GM19372 (cell line): ENCODE results near the gene GPR137B.
"Not testable (repeated sequence)": the region's sequence is repeated elsewhere in the genome, so short reads cannot be mapped to it uniquely, and the experiment has no call there.

ENCODE experiments used
- ATAC-seq: cut with Tn5 transposase; IDR thresholded peaks from one replicate; pipeline ENCODE4 v1.9.1; 2021; ENCODE audit warnings: mild to moderate bottlenecking, low read depth, moderate library complexity; ENCODE audit not compliant: unreplicated experiment

The GPR137B gene

GRCh38 chr1:236158719-236159118, 16.4 kb downstream of the GPR137B start:
- ATAC-seq = no peak

DNA sequence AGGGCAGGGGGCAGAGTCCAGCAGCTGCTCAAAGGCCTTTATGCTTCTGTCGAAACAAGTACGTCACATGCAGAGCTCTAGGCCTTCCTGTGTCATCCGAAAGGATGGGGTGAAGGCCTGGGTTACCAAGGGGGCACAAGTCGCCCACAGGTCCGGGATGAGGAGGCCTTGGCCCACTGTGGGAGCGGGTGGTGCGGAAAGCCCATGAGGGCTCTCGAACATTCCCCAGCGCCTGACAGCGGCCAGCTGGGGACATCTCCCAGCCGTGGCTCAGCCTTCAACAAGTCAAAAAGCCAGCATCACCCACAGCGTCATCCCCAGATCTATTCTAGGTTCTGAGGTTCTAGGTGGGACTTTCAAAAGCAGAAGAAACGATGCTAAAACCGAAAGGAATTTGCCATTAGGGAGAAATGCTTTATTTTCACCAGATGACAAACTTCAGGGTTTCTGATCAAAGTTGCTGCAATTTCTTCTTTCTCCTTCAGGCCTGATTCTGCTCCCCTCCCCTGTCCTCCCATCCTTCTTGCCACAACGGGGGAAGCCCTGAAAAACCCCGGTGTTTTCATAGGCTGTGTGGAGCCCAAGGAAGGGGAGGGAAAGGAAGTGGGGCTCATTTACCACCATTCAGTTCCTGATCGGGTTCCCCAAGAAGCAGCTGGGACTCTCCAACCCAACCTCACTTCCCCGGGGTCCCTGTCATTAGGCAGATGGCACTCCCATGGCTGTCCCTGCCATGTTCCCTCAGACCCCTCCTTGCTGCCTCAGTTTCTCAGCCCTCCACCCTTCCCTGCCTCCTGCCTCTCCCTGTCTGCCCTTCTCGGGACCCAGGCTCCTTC, 17.6 kb downstream of the GPR137B start:
- peak; percentile 32 for ATAC-seq

- no peak for ATAC-seq
Observed at GRCh38 chr1:236160540-236161127, 18.3 kb downstream of the GPR137B start.

DNA sequence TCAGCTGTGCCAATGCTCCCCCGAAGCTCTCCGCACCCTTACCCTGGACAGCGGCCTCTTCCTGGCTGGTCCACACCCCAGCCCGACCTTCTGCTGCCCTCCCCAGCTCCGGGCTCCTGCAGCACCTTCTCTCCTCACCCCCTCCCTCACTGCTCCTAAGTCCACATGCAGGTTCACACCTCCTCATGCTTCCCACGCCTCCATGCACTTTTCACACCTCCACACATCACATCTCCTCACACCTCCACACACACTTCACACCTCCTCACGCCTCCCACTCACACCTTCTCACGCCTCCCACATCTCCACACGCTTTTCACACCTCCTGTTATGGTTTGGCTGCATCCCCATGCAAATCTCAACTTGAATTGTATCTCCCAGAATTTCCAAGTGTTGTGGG, 18.9 kb downstream of the GPR137B start:
- ATAC-seq = no peak

DNA sequence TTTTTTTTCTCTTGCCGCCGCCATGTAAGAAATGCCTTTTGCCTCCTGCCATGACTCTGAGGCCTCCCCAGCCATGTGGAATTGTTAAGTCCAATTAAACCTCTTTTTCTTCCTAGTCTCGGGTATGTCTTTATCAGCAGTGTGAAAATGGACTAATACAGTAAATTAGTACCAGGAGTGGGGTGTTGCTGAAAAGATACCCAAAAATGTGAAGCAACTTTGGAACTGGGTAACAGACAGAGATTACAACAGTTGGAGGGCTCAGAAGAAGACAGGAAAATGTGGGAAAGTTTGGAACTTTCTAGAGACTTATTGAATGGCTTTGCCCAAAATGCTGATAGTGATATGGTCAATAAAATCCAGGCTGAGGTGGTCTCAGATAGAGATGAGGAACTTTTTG, 19.4 kb downstream of the GPR137B start:
- ATAC-seq = not testable (repeated sequence)

- no peak for ATAC-seq
Observed at GRCh38 chr1:236163463-236164153, 21.3 kb downstream of the GPR137B start.

GRCh38 chr1:236164273-236164672, 21.9 kb downstream of the GPR137B start:
- ATAC-seq = no peak

DNA sequence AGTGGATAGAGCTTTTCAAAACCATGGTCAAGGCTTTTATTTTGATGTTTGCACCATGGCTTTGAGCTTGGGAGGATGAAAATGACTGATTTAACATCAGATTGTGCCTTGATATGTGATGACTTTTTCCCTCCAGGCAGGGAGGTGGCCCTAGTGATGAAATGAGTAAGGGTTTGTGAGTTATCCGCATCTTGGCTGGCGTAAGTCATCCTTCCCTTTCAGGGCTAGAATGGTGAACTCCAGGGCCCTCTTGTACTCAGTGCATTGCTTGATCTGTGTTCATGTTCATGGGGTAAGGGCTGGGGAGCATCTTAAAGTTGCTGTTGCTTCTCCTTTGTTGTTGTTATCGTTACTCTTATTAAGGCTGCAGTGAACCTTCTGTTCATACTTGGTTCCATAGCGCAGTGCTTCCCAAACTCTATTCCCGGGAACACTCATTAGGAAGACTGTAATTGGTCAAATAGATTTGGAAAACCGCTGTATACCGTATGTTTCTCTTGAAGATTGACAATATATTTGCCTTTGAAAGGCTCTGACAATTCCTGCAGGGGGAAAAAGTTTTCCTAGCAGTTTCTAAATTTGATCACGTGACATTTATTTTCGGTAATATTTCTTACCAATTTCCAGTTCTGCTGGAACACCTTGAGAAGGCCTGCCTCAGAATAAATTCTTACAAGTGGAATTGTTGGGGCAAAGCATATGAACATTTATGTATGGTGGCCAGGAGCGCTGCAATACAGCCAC, 23.1 kb downstream of the GPR137B start:
- ATAC-seq = no peak

GRCh38 chr1:236166041-236166440, 23.7 kb downstream of the GPR137B start:
- ATAC-seq = no peak

DNA sequence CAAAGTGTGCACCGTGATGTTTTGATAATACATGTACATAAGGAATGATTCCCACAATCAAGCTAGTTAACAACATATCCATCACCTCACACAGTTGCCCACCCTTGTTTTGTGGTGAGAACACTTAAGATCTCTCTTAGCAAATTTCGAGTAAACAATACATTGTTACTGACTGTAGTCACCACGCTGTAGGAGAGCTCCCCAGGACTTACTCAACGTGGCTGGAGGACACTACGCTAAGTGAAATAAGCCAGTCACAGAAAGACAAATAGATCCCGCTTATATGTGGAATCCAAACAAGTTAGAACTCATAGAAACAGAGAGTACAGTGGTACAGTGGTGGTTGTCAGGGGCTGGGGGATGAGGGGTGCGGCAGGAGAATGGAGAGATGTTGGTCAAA, 24.8 kb downstream of the GPR137B start:
- no peak for ATAC-seq

DNA sequence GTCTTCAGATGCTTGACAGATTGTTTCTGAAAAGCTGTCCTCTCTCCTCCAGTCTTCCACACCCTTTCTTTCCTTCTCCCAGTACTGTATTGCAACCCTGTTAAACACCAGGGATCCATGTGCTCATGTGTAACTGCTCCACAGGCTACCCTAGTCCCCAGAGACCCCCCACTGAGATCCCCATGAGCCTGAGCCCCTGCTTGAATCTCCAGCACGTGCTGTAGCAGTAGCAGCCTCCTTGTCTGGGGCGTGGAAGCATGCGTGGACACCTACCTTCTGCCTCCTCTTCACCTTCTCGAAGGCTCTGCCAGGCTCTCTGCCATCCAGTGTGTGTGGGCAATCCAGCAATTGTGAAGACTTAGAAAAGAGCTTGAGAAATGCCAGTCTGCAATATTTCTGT, 25.2 kb downstream of the GPR137B start:
- no peak for ATAC-seq

DNA sequence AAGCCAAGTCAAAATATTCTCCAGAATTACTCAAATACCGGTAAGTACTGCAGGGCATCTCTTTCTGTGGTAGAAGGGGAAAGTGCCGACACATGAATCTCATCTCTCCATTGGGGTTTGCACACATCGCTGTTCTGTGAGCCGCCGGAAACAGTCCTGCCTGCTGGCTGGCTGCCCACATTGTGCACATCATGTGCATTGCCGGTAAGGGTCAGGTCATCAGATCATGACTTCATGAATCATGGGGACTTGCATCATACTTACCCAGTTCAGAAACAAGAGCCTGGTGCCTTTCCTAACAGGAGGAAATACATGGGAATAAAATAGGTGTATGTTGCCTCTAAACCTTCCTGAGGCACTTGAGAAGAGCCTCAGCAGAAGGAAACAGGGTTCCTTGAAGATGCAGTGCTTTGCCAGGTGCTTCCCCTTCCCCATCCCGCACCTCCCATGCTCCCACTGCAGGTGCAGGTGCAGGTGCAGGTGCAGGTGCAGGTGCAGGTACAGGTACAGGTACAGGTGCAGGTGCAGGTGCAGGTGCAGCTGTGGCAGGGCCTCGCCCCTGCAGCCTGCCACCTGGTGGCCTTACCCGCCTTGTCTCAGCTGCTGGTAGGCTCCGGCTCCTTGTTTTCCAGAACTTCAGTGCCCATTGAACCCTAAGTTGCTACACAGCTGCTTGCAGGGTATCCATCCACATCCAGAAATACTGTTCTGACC, 26.5 kb downstream of the GPR137B start:
- no peak for ATAC-seq

GRCh38 chr1:236172041-236172579, 29.8 kb downstream of the GPR137B start:
- no peak for ATAC-seq

DNA sequence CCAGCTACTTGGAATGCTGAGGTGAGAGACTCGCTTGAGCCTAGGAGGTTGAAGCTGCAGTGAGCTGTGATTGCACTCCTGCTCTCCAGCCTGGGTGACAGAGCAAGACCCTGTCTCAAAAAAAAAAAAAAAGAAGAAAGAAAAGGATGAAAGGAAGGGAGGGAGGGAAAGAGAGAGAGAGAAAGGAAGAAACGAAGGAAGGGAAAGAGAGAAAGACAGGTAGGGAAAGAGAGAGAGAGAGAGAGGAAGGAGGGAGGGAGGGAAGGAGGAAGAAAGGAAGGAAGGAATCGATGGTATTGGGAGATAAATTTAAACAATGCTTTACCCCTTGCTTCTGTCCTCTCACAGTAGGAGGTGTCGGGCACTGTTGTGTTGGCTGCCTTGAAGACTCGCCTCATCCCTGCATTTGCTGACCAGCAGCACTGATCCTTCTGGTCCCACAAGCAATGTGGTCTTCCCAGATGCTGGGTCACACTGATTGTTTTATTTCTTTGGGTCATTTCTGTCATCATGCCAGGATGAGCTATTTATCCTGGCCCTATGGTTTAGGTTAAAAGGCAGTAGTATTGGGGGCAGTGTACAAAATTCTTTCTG, 30.9 kb downstream of the GPR137B start:
- no peak for ATAC-seq

GRCh38 chr1:236175642-236176336, 33.5 kb downstream of the GPR137B start:
- peak; percentile 68 for ATAC-seq

DNA sequence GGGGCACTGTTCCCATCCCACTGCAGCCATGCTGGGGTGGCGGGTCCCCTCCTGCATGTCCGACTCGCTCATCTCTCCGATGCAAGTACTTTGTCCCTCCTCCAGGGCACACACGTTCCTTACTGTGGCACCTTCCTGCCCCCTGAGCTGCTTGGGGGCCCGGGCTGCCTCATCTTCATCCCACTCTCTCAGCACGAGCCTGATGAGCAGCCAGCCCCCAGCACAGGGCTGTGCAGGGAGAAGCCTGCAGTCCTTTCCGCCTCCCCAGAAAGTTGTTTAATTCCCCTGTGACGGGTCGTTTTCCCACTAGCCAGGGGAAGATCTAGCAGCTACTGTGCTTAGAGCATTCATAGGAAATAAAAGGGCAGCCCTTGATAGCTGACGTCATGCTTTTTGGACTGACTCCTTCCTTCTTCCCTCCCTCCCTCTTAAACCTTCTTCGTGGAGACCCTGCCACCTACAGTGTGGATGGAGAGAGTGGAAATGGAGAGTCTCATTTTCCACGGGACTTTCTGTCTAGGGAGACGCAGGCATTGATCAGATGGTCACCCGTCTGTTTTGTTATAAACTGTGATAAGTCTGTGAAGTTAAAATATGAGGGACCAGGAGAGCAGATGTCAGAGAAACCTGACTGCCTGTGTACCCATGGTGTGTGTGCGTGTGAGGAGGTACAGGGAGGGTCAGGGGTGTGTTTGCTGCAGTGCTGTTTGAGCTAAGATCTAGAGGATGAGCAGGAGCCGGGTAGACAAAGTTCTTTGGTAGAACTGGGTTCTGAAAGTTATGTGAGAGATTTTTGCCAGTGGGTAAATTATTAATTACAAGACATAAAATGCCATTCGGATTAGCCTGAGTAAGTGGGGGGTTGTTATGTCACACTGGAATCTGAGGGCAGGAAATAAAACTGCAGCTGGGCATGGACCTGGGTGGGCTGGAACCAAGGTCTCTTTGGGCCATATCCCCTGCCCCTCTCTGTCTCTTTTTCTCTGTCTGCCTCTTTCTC, 34.3 kb downstream of the GPR137B start:
- no peak for ATAC-seq

DNA sequence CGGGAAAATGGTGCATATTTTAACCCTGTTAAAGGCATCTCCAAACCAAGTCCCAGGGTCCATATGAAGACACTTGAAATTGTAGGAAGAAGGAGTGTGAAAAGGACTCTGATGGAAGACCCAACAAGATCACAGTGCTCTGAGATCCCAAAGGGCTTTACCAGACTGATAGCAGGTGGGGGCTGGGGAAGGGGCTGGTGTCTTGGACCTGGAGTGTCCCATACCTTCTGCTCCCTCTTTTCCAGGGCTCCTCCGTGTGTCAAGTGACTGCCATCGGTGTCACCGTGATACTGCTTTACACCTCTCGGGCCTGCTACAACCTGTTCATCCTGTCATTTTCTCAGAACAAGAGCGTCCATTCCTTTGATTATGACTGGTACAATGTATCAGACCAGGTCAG, 37.3 kb downstream of the GPR137B start:
- ATAC-seq = no peak

DNA sequence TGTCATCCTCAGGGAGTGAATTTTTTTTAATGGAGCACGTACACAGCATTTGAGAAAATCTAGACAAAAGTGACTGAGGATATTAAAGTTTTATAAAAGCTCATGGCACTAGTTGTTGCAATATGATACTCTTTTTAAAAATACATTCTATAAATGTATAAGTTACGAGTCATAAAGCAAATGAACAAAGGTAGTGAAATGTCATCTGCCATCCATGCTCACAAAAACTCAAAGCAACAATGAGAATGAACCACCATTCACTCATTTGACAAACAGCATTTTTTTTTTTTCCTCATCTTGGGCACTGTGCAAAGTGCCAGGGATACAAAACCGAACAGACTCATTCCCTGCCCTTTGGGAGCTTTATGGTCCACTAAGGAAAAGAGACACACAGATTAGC, 38.7 kb downstream of the GPR137B start:
- ATAC-seq = no peak
